ENCODE data around the gene PAMR1.

DNA sequence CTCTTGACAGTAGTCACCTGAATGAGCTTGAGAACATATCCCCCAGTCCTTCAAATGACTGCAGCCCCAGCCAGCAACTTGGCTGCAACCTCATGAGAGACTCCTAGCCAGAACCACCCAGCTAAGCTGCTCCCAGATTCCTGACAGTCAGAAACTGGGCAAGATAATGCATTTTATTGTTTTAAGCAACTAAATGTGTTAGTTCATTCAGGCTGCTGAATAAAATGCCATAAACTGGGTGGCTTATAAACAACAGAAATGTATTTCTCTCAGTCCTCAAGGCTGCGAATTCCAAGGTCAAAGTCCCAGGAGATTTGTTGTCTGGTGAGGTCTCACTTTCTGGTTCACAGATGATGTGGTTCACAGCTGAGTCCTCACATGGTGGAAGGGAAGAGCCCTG lies 5.8 kb upstream of the PAMR1 start:
- TF ChIP-seq, protein P1, sequence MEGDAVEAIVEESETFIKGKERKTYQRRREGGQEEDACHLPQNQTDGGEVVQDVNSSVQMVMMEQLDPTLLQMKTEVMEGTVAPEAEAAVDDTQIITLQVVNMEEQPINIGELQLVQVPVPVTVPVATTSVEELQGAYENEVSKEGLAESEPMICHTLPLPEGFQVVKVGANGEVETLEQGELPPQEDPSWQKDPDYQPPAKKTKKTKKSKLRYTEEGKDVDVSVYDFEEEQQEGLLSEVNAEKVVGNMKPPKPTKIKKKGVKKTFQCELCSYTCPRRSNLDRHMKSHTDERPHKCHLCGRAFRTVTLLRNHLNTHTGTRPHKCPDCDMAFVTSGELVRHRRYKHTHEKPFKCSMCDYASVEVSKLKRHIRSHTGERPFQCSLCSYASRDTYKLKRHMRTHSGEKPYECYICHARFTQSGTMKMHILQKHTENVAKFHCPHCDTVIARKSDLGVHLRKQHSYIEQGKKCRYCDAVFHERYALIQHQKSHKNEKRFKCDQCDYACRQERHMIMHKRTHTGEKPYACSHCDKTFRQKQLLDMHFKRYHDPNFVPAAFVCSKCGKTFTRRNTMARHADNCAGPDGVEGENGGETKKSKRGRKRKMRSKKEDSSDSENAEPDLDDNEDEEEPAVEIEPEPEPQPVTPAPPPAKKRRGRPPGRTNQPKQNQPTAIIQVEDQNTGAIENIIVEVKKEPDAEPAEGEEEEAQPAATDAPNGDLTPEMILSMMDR (IDR thresholded peaks at IDR 0.05): no peak
- TF ChIP-seq POLR2AphosphoS5 (IDR thresholded peaks at IDR 0.05): no peak
